Gastrocnemius medialis (tissue), 4 donors: ENCODE measurements around the gene SLC29A3. TPM values are rescaled to one million over a fixed set of nuclear protein-coding genes. Genes with fewer than 3 reads are reported as not detected.
A peak's percentile ranks its signal among the peaks of the same experiment; 100 is the strongest.

Source experiments
- ATAC-seq, 2 donors: fragments of 150-250 bp; one replicate each; pipeline ENCODE4 v1.9.1; 2016
- DNase-seq, 2 donors: peaks; one replicate each; pipeline ENCODE4 v3.0.0-alpha.2; 2019
- H3K27ac ChIP-seq, 4 donors: fragments of 200-600 bp; sonication (generic); 1 replicate in 1 of 4; 2 replicates in 3 of 4; pipeline ENCODE4 v1.5.1; 2016 to 2018; ENCODE audit warnings: mild to moderate bottlenecking in 2 of 4, moderate library complexity in 1 of 4
- H3K27me3 ChIP-seq, 3 donors: fragments of 200-600 bp; sonication (generic) in 2 of 3; 1 replicate in 1 of 3; 2 replicates in 2 of 3; pipeline versions ENCODE4 v1.5.1 to v1.6.0; 2016 to 2019; ENCODE audit warnings: mild to moderate bottlenecking in 1 of 3, moderate library complexity in 1 of 3
- H3K36me3 ChIP-seq, 2 donors: fragments of 200-600 bp; sonication (generic) in 1 of 2; one replicate each; pipeline ENCODE4 v1.5.1; 2017 to 2018
- H3K4me1 ChIP-seq, 2 donors: fragments of 200-600 bp; sonication (generic) in 1 of 2; one replicate each; pipeline ENCODE4 v1.5.1; 2016 to 2017; ENCODE audit warnings: mild to moderate bottlenecking in 2 of 2
- H3K4me3 ChIP-seq, 4 donors: fragments of 200-600 bp; sonication (generic) in 3 of 4; 1 replicate in 1 of 4; 2 replicates in 3 of 4; pipeline ENCODE4 v1.5.1; 2016 to 2019; ENCODE audit warnings: mild to moderate bottlenecking in 2 of 4
- H3K9me3 ChIP-seq, 3 donors: fragments of 200-600 bp; sonication (generic) in 2 of 3; 1 replicate in 1 of 3; 2 replicates in 2 of 3; pipeline ENCODE4 v1.5.1; 2016 to 2019
- POLR2A ChIP-seq, 2 donors: fragments of 450-650 bp; IDR thresholded peaks; one replicate each; pipeline ENCODE4 v1.6.1; 2017; ENCODE audit warnings: antibody characterized with exemption in 2 of 2, mild to moderate bottlenecking in 2 of 2, moderate library complexity in 2 of 2
- in situ Hi-C, 4 donors: fragments of 200-750 bp; cut with MboI; loops; one replicate each; pipeline versions ENCODE4 v1.15.0 to v1.8.0; 2017; ENCODE audit warnings: low sequenced_read_pairs in 4 of 4
- intact Hi-C: fragments of 100-400 bp; cut with DNase I; formaldehyde crosslinking; loops from one replicate; pipeline ENCODE4 v1.15.1; 2023; ENCODE audit warnings: low total_unique reads
- total RNA-seq, 4 donors: library from RNA; depleted of rRNA; stranded (reverse); fragments of >200 nt; gene quantifications; one replicate each; pipeline versions ENCODE4 v1.1.0 to v1.2.3, GENCODE V29; 2016
- TF ChIP-seq, protein P1 (sequence below), 5 experiments: fragments of 450-650 bp in 3 of 5; fragments of 200-600 bp in 2 of 5; sonication (generic) in 2 of 5; IDR thresholded peaks in 4 of 5; conservative IDR thresholded peaks in 1 of 5; 1 replicate in 4 of 5; 2 replicates in 1 of 5; pipeline ENCODE4 v1.5.1; 2016 to 2019; ENCODE audit warnings: antibody characterized with exemption in 5 of 5, mild to moderate bottlenecking in 3 of 5, moderate library complexity in 3 of 5

SLC29A3 gene
- total RNA-seq, 4 donors from 2014 or later = 0.36 to 2.8 (median 2.0) TPM

DNA sequence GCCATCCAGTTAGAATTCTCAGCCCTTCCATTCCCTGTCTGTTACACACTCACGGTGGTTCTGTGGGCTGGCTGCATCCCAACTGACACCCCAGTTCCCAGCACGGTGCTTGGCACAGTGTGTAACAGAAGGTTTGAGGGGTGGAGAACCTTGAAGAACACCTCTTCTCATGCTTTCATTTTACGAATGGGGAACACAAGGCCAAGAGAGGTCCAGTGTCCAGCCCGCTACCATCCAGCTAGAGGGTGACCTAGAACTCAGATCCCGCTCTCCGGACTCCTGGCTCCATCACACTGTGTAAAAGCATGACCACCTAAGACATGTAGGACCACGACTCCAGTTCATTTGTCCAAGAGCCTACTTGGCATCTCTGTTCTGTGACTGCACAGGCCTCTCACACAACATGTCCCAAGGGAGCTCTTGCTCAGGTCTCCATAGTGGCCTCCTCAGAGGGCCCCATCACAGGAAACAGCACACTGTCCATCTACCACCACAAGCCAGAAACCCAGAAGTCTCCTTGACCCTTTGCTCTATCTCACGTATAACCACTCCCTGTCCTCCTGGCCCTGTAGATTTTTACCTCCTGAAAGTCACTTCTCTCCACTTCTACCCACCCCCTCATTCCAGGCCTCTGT is 74.9 kb downstream of the SLC29A3 start:
- Histone ChIP-seq H3K36me3 (no peaks in the 10 kb centered on the region), H3K27me3 (peaks cover 16 to 19% (median 19%) of the 10 kb centered on the region in 3 donors), H3K9me3 (no peaks in the 10 kb centered on the region), H3K4me1 (peaks cover 7 to 10% of the 10 kb centered on the region in 2 donors), H3K4me3 (no peak overlapping the region), H3K27ac (no peak overlapping the region)
- TF ChIP-seq, protein P1, sequence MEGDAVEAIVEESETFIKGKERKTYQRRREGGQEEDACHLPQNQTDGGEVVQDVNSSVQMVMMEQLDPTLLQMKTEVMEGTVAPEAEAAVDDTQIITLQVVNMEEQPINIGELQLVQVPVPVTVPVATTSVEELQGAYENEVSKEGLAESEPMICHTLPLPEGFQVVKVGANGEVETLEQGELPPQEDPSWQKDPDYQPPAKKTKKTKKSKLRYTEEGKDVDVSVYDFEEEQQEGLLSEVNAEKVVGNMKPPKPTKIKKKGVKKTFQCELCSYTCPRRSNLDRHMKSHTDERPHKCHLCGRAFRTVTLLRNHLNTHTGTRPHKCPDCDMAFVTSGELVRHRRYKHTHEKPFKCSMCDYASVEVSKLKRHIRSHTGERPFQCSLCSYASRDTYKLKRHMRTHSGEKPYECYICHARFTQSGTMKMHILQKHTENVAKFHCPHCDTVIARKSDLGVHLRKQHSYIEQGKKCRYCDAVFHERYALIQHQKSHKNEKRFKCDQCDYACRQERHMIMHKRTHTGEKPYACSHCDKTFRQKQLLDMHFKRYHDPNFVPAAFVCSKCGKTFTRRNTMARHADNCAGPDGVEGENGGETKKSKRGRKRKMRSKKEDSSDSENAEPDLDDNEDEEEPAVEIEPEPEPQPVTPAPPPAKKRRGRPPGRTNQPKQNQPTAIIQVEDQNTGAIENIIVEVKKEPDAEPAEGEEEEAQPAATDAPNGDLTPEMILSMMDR (IDR thresholded peaks at IDR 0.05 in 4 of 5, conservative IDR thresholded peaks at IDR 0.05 in 1 of 5) = no peak
- TF ChIP-seq POLR2A (IDR thresholded peaks at IDR 0.05) = no peak
- in situ Hi-C loops = loop anchor here in 3 of 4 donors (10.0 to 25.0 kb wide), 2 partner anchors 171 to 418 kb away; no protein-coding TSS in a partner anchor
- DNase-seq = no peak
- intact Hi-C loops = no loop called here
- no peak for ATAC-seq

DNA sequence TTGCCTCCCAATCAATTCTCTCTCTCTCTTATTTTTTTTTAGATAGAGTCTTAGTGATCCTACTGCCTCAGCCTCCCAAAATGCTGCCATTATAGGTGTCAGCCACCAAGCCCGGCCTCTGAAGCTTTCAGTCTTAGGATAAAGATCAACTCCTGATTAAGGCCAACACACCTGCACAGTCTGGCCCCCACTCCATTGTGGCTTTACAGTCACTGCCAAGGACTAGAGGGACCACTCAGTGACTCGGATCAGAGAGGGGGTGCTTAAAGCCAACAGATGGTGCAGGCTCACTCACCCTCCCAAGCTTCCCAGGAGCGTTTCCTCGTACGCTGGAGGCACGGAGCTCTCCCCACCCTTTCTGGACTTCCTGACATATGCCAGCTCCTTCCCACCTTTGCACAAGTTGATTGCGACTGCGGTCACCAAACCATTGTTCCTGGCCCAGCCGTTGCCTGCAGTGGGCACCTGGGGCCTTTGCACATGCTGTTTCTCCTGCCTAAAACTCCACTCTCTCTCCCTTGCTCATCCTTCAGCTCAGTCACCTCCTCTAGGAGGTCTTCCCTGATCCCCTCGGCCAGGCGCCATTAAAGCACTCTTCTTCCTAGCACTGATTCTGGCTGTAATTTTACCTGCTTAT is 76.0 kb downstream of the SLC29A3 start:
- TF ChIP-seq POLR2A (IDR thresholded peaks at IDR 0.05) = no peak
- TF ChIP-seq, protein P1 (IDR thresholded peaks at IDR 0.05 in 4 of 5, conservative IDR thresholded peaks at IDR 0.05 in 1 of 5) = no peak
- Histone ChIP-seq H3K4me1 (peaks cover 7 to 10% of the 10 kb centered on the region in 2 donors), H3K27me3 (peaks cover 21 to 30% (median 29%) of the 10 kb centered on the region in 3 donors), H3K4me3 (no peak overlapping the region), H3K9me3 (no peaks in the 10 kb centered on the region), H3K36me3 (no peaks in the 10 kb centered on the region), H3K27ac (no peak overlapping the region)
- no peak for ATAC-seq
- in situ Hi-C loops = loop anchor here in 3 of 4 donors (10.0 to 25.0 kb wide), 2 partner anchors 170 to 417 kb away; no protein-coding TSS in a partner anchor
- intact Hi-C loops = loop anchor here (1.0 to 5.0 kb wide), 3 partner anchors 87 to 312 kb away; no protein-coding TSS in a partner anchor
- no peak for DNase-seq

GRCh38 chr10:71395621-71396020 is 76.6 kb downstream of the SLC29A3 start:
- Histone ChIP-seq H3K4me1 (peaks cover 7 to 10% of the 10 kb centered on the region in 2 donors), H3K36me3 (no peaks in the 10 kb centered on the region), H3K27ac (no peak overlapping the region), H3K9me3 (no peaks in the 10 kb centered on the region), H3K4me3 (no peak overlapping the region), H3K27me3 (peaks cover 23 to 36% (median 34%) of the 10 kb centered on the region in 3 donors)
- no peak for TF ChIP-seq POLR2A (IDR thresholded peaks at IDR 0.05)
- TF ChIP-seq, protein P1 (IDR thresholded peaks at IDR 0.05 in 4 of 5, conservative IDR thresholded peaks at IDR 0.05 in 1 of 5) = no peak
- DNase-seq = no peak
- in situ Hi-C loops = loop anchor here in 3 of 4 donors (10.0 to 25.0 kb wide), 2 partner anchors 169 to 417 kb away; no protein-coding TSS in a partner anchor
- ATAC-seq = no peak
- intact Hi-C loops = loop anchor here (1.0 to 5.0 kb wide), 4 partner anchors 87 to 312 kb away; no protein-coding TSS in a partner anchor

DNA sequence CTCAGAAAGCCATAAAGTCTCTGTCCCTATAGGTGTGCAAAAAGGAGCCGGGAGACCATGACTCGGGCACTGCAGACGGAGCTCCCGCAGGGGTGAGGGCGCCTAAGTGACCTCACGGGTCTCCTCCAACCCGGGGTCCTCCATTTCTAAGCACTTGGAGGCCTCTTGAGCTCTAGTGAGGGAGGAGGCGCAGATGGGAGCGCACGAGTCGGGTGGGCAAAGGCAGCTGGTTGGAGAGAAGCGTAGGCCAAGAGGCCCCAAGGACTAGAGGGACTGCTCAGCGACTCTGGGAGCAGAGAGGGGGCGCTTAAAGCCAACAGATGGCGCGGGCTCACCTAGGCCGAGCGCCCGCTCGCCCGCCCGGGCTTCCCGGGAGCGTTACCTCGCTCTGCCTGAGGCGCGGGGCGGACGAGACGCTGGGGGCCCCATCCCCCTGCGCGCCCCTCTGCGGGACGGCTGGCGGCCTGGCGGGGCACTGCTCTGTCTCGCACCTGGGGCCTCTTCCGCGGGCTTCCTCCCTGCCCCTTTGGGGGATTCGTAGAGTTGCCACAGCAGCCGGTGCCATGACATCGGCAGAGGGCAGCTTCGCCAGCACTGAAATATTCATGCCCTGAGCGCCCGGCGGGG is 77.1 kb downstream of the SLC29A3 start:
- ATAC-seq = peak; percentile 71 to 76
- DNase-seq = peak; percentile 36 to 43
- intact Hi-C loops = loop anchor here (1.0 to 5.0 kb wide), 3 partner anchors 86 to 311 kb away; no protein-coding TSS in a partner anchor
- peak overlapping the region; percentile 45 to 69 (median 57) for H3K4me3 ChIP-seq
- peaks cover 7 to 10% of the 10 kb centered on the region in 2 donors for H3K4me1 ChIP-seq
- H3K27ac ChIP-seq = peak overlapping the region in 1 of 4 donors; percentile 40
- H3K9me3 ChIP-seq = no peaks in the 10 kb centered on the region
- H3K27me3 ChIP-seq = peaks cover 23 to 41% (median 38%) of the 10 kb centered on the region in 3 donors
- in situ Hi-C loops = loop anchor here in 3 of 4 donors (10.0 to 25.0 kb wide), 2 partner anchors 169 to 416 kb away; no protein-coding TSS in a partner anchor
- H3K36me3 ChIP-seq = no peaks in the 10 kb centered on the region
- TF ChIP-seq, protein P1 (IDR thresholded peaks at IDR 0.05 in 4 of 5, conservative IDR thresholded peaks at IDR 0.05 in 1 of 5) = peak; percentile 52 to 70 (median 55)
- TF ChIP-seq POLR2A (IDR thresholded peaks at IDR 0.05) = no peak
